Measurements from ENCODE around the gene TMC2.

TMC2 gene

DNA sequence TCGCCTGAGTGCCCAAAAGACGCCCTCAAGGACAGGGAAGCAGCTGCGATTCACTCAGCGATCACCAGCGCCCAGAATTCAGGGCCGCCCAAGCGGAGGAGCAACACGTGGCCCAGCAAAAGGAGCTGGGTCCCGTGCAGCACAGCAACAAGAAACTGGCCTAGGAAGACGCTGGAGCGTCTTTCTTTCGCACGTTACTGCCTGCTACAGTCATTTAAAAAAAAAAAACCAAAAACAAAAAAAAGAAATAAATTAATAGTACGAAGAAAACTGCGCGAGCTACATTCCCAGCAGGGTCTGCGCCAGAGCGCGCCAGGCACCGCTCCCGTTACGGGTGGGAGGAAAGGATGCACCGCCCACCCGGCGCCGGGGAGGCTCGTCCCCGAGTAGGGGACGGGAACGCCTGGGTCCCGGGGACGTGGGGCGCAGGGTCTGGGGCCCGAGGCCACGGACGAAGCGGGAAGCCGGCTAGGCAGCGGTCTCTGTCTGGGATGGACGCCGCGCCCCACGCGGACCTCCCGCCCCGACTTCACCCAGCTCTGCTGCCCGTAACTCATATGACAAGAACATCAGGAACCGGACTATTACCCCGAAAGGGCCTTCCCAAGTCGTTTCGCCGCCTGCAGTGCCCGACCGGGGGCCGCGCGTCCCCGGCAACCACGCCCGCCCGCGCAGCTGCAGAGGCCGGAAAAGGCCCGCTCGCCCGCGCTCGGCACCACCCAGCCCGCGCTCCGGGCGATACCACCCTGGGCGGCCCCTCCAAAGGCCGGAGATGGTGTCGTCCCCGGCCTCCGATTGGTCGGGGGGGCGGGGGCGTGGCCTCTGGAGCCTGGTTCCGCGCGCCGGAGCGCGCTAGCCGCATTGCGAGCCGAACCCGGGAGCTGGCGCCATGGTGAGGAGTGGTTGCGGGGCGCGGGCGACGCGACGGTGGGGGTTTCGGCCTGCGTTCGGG lies 115.7 kb downstream of the TMC2 start, which contains the start of gene NOP56:
Gene NOP56 (plus strand): TSS at position 861 of the 952 bp plus-strand sequence. CDS start 29 bp downstream, at position 890.
- peaks cover 33% of the 10 kb centered on the region for H3K79me2 ChIP-seq (ENCODE audit: insufficient read depth, low read length)
- peak within 1 kb of the TSS; percentile 100 for H3K4me2 ChIP-seq (ENCODE audit: low read depth, low read length, poor library complexity, severe bottlenecking)
- peaks cover 37% of the 10 kb centered on the region for H3K36me3 ChIP-seq (ENCODE audit: low read length)
- peak within 1 kb of the TSS; percentile 74 for H2AFZ ChIP-seq (ENCODE audit: low read depth, low read length, severe bottlenecking)
- peak within 1 kb of the TSS; percentile 96 for H3K4me3 ChIP-seq (ENCODE audit: insufficient read depth, low read length, poor library complexity, severe bottlenecking)
- TF ChIP-seq, protein P1, sequence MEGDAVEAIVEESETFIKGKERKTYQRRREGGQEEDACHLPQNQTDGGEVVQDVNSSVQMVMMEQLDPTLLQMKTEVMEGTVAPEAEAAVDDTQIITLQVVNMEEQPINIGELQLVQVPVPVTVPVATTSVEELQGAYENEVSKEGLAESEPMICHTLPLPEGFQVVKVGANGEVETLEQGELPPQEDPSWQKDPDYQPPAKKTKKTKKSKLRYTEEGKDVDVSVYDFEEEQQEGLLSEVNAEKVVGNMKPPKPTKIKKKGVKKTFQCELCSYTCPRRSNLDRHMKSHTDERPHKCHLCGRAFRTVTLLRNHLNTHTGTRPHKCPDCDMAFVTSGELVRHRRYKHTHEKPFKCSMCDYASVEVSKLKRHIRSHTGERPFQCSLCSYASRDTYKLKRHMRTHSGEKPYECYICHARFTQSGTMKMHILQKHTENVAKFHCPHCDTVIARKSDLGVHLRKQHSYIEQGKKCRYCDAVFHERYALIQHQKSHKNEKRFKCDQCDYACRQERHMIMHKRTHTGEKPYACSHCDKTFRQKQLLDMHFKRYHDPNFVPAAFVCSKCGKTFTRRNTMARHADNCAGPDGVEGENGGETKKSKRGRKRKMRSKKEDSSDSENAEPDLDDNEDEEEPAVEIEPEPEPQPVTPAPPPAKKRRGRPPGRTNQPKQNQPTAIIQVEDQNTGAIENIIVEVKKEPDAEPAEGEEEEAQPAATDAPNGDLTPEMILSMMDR (IDR thresholded peaks at IDR 0.05; ENCODE audit: insufficient read depth, low read length, poor library complexity, severe bottlenecking) = no peak
- TF ChIP-seq EZH2phosphoT487 (conservative IDR thresholded peaks at IDR 0.05; ENCODE audit: low read length) = no peak
- no peaks in the 10 kb centered on the region for H3K27me3 ChIP-seq (ENCODE audit: low read length)
- H3K9ac ChIP-seq (ENCODE audit: low read length) = peak within 1 kb of the TSS; percentile 96
- no peaks in the 10 kb centered on the region for H3K9me2 ChIP-seq (replicated peaks; ENCODE audit: insufficient read depth, low read length)
- peaks cover 24% of the 10 kb centered on the region; the same call in 1 of the 2 replicates for H4K20me1 ChIP-seq (ENCODE audit: low read depth, low read length)
- no peaks in the 10 kb centered on the region for H3K9me3 ChIP-seq (ENCODE audit: insufficient read depth, low read length)
- H3K27ac ChIP-seq (ENCODE audit: low read depth, low read length) = peak within 1 kb of the TSS; percentile 93
- peaks cover 63% of the 10 kb centered on the region for H3F3A ChIP-seq (ENCODE audit: insufficient read depth)

- Histone ChIP-seq H3K4me3 (ENCODE audit: insufficient read depth, low read length, poor library complexity, severe bottlenecking) (peak overlapping the region; percentile 96), H3K27ac (ENCODE audit: low read depth, low read length) (peak overlapping the region; percentile 93), H3K79me2 (ENCODE audit: insufficient read depth, low read length) (peaks cover 33% of the 10 kb centered on the region), H4K20me1 (ENCODE audit: low read depth, low read length) (peaks cover 24% of the 10 kb centered on the region; the same call in 1 of the 2 replicates), H3K9me2 (replicated peaks; ENCODE audit: insufficient read depth, low read length) (no peaks in the 10 kb centered on the region), H3K4me2 (ENCODE audit: low read depth, low read length, poor library complexity, severe bottlenecking) (peak overlapping the region; percentile 96), H3K36me3 (ENCODE audit: low read length) (peaks cover 43% of the 10 kb centered on the region), H3K9ac (ENCODE audit: low read length) (peak overlapping the region; percentile 96), H2AFZ (ENCODE audit: low read depth, low read length, severe bottlenecking) (no peak overlapping the region), H3F3A (ENCODE audit: insufficient read depth) (peaks cover 72% of the 10 kb centered on the region), H3K27me3 (ENCODE audit: low read length) (no peaks in the 10 kb centered on the region), H3K9me3 (ENCODE audit: insufficient read depth, low read length) (no peaks in the 10 kb centered on the region)
- TF ChIP-seq, protein P1 (IDR thresholded peaks at IDR 0.05; ENCODE audit: insufficient read depth, low read length, poor library complexity, severe bottlenecking) = no peak
- no peak for TF ChIP-seq EZH2phosphoT487 (conservative IDR thresholded peaks at IDR 0.05; ENCODE audit: low read length)
Observed at GRCh38 chr20:2652724-2653555, 116.6 kb downstream of the TMC2 start.

DNA sequence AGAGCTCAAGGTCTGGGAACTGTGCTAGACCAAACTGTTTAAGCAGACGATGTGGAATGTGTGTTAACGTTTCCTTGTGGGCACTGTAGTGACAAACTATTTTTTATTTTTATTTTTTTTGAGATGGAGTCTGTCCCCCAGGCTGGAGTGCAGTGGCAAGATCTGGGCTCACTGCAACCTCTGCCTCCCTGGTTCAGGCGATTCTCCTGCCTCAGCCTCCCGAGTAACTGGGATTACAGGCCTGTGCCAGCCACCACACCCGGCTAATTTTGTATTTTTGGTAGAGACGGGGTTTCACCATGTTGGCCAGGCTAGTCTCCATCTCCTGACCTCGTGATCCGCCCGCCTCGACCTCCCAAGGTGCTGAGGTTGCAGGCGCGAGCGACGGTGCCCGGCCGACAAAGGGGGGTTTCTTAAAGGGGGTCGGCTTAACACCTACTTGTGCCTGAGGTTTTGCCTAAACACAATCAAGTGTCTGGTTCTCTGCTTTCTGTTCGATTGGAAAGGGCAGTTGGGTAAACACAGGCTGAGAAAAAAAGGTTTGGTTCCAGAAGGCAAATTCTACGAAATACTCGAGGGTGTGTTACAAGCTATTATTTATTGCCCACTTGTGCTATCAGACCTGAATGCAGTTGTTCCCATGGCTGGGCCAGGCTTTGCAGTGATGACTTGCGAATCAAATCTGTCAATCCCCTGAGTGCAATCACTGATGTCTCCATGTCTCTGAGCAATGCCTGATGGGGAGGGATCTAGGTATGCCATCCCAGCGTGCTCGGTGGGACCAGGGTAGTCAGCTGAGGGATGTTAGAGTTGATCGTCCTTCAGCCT lies 117.4 kb downstream of the TMC2 start:
- no peak for TF ChIP-seq EZH2phosphoT487 (conservative IDR thresholded peaks at IDR 0.05; ENCODE audit: low read length)
- TF ChIP-seq, protein P1 (IDR thresholded peaks at IDR 0.05; ENCODE audit: insufficient read depth, low read length, poor library complexity, severe bottlenecking) = no peak

More for the DNA sequence above, 117.4 kb downstream of the TMC2 start:
- H3K27ac ChIP-seq (ENCODE audit: low read depth, low read length) = peak overlapping the region; percentile 93
- peaks cover 43% of the 10 kb centered on the region for H3K36me3 ChIP-seq (ENCODE audit: low read length)
- H3K9me2 ChIP-seq (replicated peaks; ENCODE audit: insufficient read depth, low read length) = no peaks in the 10 kb centered on the region
- H3K4me3 ChIP-seq (ENCODE audit: insufficient read depth, low read length, poor library complexity, severe bottlenecking) = peak overlapping the region; percentile 96
- H3K9me3 ChIP-seq (ENCODE audit: insufficient read depth, low read length) = no peaks in the 10 kb centered on the region
- H3K9ac ChIP-seq (ENCODE audit: low read length) = peak overlapping the region; percentile 96
- no peaks in the 10 kb centered on the region for H3K27me3 ChIP-seq (ENCODE audit: low read length)
- peaks cover 33% of the 10 kb centered on the region for H3K79me2 ChIP-seq (ENCODE audit: insufficient read depth, low read length)
- no peak overlapping the region for H2AFZ ChIP-seq (ENCODE audit: low read depth, low read length, severe bottlenecking)
- peaks cover 81% of the 10 kb centered on the region for H3F3A ChIP-seq (ENCODE audit: insufficient read depth)
- H4K20me1 ChIP-seq (ENCODE audit: low read depth, low read length) = peaks cover 24% of the 10 kb centered on the region; the same call in 1 of the 2 replicates
- peak overlapping the region; percentile 96 for H3K4me2 ChIP-seq (ENCODE audit: low read depth, low read length, poor library complexity, severe bottlenecking)
